Neural cell (in vitro differentiated cells): ENCODE results near the gene SERGEF. TPM values are rescaled to one million over a fixed set of nuclear protein-coding genes. Genes with fewer than 3 reads are reported as not detected.
"Not testable (repeated sequence)": the region's sequence is repeated elsewhere in the genome, so short reads cannot be mapped to it uniquely, and the experiment has no call there.

Source experiments
- H2AFZ ChIP-seq: fragments of 200-600, 300-800 bp; sonication (generic), shearing (Covaris generic); 2 replicates; pipeline ENCODE4 v1.6.0; 2014; ENCODE audit warnings: low read depth, mild to moderate bottlenecking, antibody characterized with exemption, low read length, moderate library complexity
- H3F3A ChIP-seq: fragments of 200-600 bp; shearing (Covaris generic); 2 replicates; pipeline ENCODE4 v1.6.1; 2016; ENCODE audit warnings: mild to moderate bottlenecking, moderate library complexity, mixed read lengths, antibody characterized with exemption, low read length; ENCODE audit not compliant: insufficient read depth, poor library complexity, severe bottlenecking
- H3K27ac ChIP-seq: fragments of 200-600, 300-800 bp; sonication (generic), shearing (Covaris generic); 2 replicates; pipeline ENCODE4 v1.5.1; 2014; ENCODE audit warnings: mild to moderate bottlenecking, low read length, moderate library complexity
- H3K27me3 ChIP-seq: fragments of 300-800, 200-600 bp; sonication (generic), shearing (Covaris generic); 2 replicates; pipeline ENCODE4 v1.6.0; 2014; ENCODE audit warnings: mild to moderate bottlenecking, low read depth, low read length, moderate library complexity; ENCODE audit not compliant: insufficient read depth
- H3K36me3 ChIP-seq: fragments of 300-800, 200-600 bp; sonication (generic), shearing (Covaris generic); 2 replicates; pipeline ENCODE4 v1.5.1; 2014; ENCODE audit warnings: mild to moderate bottlenecking, antibody characterized with exemption, low read length, moderate library complexity; ENCODE audit not compliant: insufficient read depth
- H3K4me2 ChIP-seq: fragments of 300-800, 200-600 bp; sonication (generic), shearing (Covaris generic); 2 replicates; pipeline ENCODE4 v1.6.0; 2014; ENCODE audit warnings: mild to moderate bottlenecking, low read length
- H3K4me3 ChIP-seq: fragments of 300-800, 200-600 bp; sonication (generic), shearing (Covaris generic); 2 replicates; pipeline ENCODE4 v1.5.1; 2014; ENCODE audit warnings: mild to moderate bottlenecking, low read length, moderate library complexity
- H3K79me2 ChIP-seq: fragments of 200-600 bp; shearing (Covaris generic); replicated peaks from 2 replicates; pipeline ENCODE4 v1.6.0; 2014; ENCODE audit warnings: mild to moderate bottlenecking, low read length, moderate library complexity; ENCODE audit not compliant: insufficient read depth
- H3K9ac ChIP-seq: fragments of 300-800, 200-600 bp; sonication (generic), shearing (Covaris generic); 2 replicates; pipeline ENCODE4 v1.6.1; 2016; ENCODE audit warnings: mild to moderate bottlenecking, low read length, mixed read lengths
- H3K9me2 ChIP-seq: fragments of 200-600 bp; shearing (Covaris generic); 2 replicates; pipeline ENCODE4 v1.6.1; 2016; ENCODE audit warnings: mild to moderate bottlenecking, low read length, mixed read lengths; ENCODE audit not compliant: insufficient read depth
- H3K9me3 ChIP-seq: fragments of 200-600, 300-800 bp; sonication (generic), shearing (Covaris generic); 2 replicates; pipeline ENCODE4 v1.6.1; 2016; ENCODE audit warnings: mild to moderate bottlenecking, mixed run types, low read length, moderate library complexity, mixed read lengths
- H4K20me1 ChIP-seq: fragments of 200-600 bp; shearing (Covaris generic); 2 replicates; pipeline ENCODE4 v1.6.1; 2016; ENCODE audit warnings: mild to moderate bottlenecking, mixed run types; ENCODE audit not compliant: insufficient read depth
- EP300 ChIP-seq: fragments of 450-650 bp; conservative IDR thresholded peaks from 2 replicates; pipeline ENCODE4 v1.6.1; 2014; ENCODE audit warnings: antibody characterized with exemption, mild to moderate bottlenecking, moderate library complexity; ENCODE audit not compliant: poor library complexity, severe bottlenecking
- EZH2 ChIP-seq: fragments of 200-600, 300-800 bp; shearing (Covaris generic), sonication (generic); IDR thresholded peaks from 2 replicates; pipeline ENCODE4 v1.6.1; 2014; ENCODE audit warnings: antibody characterized with exemption, low read length, borderline replicate concordance, mild to moderate bottlenecking; ENCODE audit not compliant: insufficient read depth, poor library complexity, severe bottlenecking
- MXI1 ChIP-seq: fragments of 450-650 bp; conservative IDR thresholded peaks from 2 replicates; pipeline ENCODE4 v1.6.1; 2014; ENCODE audit warnings: antibody characterized with exemption, mild to moderate bottlenecking; ENCODE audit not compliant: poor library complexity, severe bottlenecking
- POLR2AphosphoS5 ChIP-seq: IDR thresholded peaks from 2 replicates; pipeline ENCODE4 v1.6.1; 2012
- RAD21 ChIP-seq: fragments of 450-650 bp; conservative IDR thresholded peaks from 2 replicates; pipeline ENCODE4 v1.6.1; 2014; ENCODE audit warnings: antibody characterized with exemption, mild to moderate bottlenecking, moderate library complexity
- REST ChIP-seq: IDR thresholded peaks from 2 replicates; pipeline ENCODE4 v1.6.1; 2012; ENCODE audit warnings: borderline replicate concordance
- SMC3 ChIP-seq: fragments of 450-650 bp; conservative IDR thresholded peaks from 2 replicates; pipeline ENCODE4 v1.6.1; 2014; ENCODE audit warnings: antibody characterized with exemption, mild to moderate bottlenecking, moderate library complexity; ENCODE audit not compliant: poor library complexity
- TAF1 ChIP-seq: IDR thresholded peaks from 2 replicates; pipeline ENCODE4 v1.6.1; 2012; ENCODE audit warnings: low read depth
- polyA plus RNA-seq: library from polyadenylated mRNA; depleted of rRNA; stranded (reverse); fragments of >200 nt; gene quantifications from 2 replicates; pipeline ENCODE4 v1.2.3, GENCODE V29; 2014
- TF ChIP-seq, protein P1 (sequence below): fragments of 450-650 bp; IDR thresholded peaks from 2 replicates; pipeline ENCODE4 v1.5.1; 2014; ENCODE audit warnings: antibody characterized with exemption, mild to moderate bottlenecking, moderate library complexity; ENCODE audit not compliant: poor library complexity, severe bottlenecking

The SERGEF gene
- polyA plus RNA-seq, 1 donor from 2014 or later: 49.6 TPM

- Histone ChIP-seq H4K20me1 (no peaks in the 10 kb centered on the region), H3K4me3 (no peak overlapping the region), H3K9ac (no peak overlapping the region), H3K9me2 (no peaks in the 10 kb centered on the region), H3F3A (no peaks in the 10 kb centered on the region), H3K27ac (no peak overlapping the region), H2AFZ (no peak overlapping the region), H3K4me2 (no peak overlapping the region), H3K9me3 (no peaks in the 10 kb centered on the region), H3K79me2 (no peaks in the 10 kb centered on the region), H3K36me3 (no peaks in the 10 kb centered on the region), H3K27me3 (no peaks in the 10 kb centered on the region)
- TF ChIP-seq EZH2 (no peak), REST (no peak), MXI1 (no peak), RAD21 (no peak), POLR2AphosphoS5 (no peak), EP300 (no peak), TAF1 (no peak), SMC3 (no peak)
- TF ChIP-seq, protein P1, sequence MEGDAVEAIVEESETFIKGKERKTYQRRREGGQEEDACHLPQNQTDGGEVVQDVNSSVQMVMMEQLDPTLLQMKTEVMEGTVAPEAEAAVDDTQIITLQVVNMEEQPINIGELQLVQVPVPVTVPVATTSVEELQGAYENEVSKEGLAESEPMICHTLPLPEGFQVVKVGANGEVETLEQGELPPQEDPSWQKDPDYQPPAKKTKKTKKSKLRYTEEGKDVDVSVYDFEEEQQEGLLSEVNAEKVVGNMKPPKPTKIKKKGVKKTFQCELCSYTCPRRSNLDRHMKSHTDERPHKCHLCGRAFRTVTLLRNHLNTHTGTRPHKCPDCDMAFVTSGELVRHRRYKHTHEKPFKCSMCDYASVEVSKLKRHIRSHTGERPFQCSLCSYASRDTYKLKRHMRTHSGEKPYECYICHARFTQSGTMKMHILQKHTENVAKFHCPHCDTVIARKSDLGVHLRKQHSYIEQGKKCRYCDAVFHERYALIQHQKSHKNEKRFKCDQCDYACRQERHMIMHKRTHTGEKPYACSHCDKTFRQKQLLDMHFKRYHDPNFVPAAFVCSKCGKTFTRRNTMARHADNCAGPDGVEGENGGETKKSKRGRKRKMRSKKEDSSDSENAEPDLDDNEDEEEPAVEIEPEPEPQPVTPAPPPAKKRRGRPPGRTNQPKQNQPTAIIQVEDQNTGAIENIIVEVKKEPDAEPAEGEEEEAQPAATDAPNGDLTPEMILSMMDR: no peak
These were observed 137.0 kb downstream of the SERGEF start for GRCh38 chr11:17875891-17876290.

GRCh38 chr11:17873586-17873985, 139.3 kb downstream of the SERGEF start:
- no peaks in the 10 kb centered on the region for H3K9me3 ChIP-seq

GRCh38 chr11:17868398-17868797, 144.4 kb downstream of the SERGEF start:
- not testable (repeated sequence) for H3K9me2 ChIP-seq, H3F3A ChIP-seq, H3K27ac ChIP-seq, H3K27me3 ChIP-seq, H3K9me3 ChIP-seq, H3K9ac ChIP-seq, H3K79me2 ChIP-seq, H4K20me1 ChIP-seq, H2AFZ ChIP-seq, H3K4me2 ChIP-seq, H3K36me3 ChIP-seq, H3K4me3 ChIP-seq

More at GRCh38 chr11:17873586-17873985, 139.3 kb downstream of the SERGEF start:
- no peak overlapping the region for H3K4me2 ChIP-seq
- no peaks in the 10 kb centered on the region for H3F3A ChIP-seq
- no peak overlapping the region for H3K27ac ChIP-seq
- no peak overlapping the region for H3K4me3 ChIP-seq
- H3K79me2 ChIP-seq: no peaks in the 10 kb centered on the region
- H4K20me1 ChIP-seq: no peaks in the 10 kb centered on the region
- H3K9me2 ChIP-seq: no peaks in the 10 kb centered on the region
- no peak overlapping the region for H3K9ac ChIP-seq
- no peak for TF ChIP-seq MXI1
- TF ChIP-seq REST: no peak
- no peak for TF ChIP-seq POLR2AphosphoS5
- H3K36me3 ChIP-seq: no peaks in the 10 kb centered on the region
- H3K27me3 ChIP-seq: no peaks in the 10 kb centered on the region
- no peak overlapping the region for H2AFZ ChIP-seq
